HG02938 (cell line): Measurements from ENCODE around the gene PBX3.

ENCODE experiments used
- ATAC-seq: cut with Tn5 transposase; IDR thresholded peaks from one replicate; pipeline ENCODE4 v1.9.1; 2021; ENCODE audit warnings: mild to moderate bottlenecking, moderate library complexity; ENCODE audit not compliant: unreplicated experiment

Gene PBX3

DNA sequence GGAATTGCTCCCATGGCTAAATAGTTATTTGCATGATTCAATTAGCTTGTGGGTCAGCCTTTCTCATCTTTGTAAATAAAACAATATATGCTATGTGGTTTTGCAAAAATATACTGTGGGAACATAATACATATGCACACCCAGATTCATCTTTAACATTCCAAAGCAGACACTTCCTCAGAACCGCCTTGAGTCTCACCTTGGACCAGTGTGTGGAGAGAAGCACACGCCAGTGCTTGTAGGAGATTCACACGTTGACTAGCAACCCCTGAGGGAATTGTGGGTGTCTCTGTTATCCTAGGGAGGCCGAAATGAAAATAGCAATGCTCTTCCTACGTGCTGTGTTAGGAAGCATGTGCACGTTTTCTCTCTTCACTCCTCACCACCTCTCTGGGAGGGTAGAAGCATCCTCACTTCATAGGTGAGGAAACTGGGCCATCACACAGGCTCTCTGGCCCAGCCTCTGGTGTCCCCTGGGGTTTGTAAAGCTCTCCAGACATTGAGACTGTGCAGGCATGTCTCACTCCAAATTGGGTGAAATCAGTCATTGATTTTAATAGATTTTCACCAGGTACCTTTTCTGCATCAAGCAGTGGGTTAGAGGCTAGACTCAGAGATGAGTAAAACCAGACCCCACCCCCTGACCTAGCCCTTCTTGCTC, 221.7 kb downstream of the PBX3 start:
- no peak for ATAC-seq

- no peak for ATAC-seq
These were observed 222.3 kb downstream of the PBX3 start for GRCh38 chr9:125969462-125969861.

DNA sequence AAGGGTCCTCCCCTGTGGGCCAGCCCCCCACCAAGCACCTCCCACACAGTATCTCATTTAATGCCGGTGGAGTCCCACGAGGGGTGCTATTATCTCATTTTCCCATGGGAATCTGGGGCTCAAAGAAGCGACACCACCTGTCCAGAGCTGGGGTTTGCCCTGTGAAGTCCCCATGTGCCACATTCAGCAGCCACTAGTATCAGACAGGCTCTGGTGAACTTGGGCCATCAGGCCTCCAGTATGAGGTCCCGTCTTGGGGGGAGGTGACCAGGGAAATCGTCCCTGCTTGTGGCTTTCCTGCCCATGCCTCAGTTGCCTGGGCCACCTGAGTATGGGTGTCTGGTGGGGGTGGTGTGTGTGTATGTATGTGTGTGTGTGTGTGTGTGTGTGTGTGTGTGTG, 222.7 kb downstream of the PBX3 start:
- ATAC-seq, result no peak

- ATAC-seq, result no peak
These were observed 223.2 kb downstream of the PBX3 start for GRCh38 chr9:125970340-125970739.

- ATAC-seq, result no peak
These were observed 223.9 kb downstream of the PBX3 start for GRCh38 chr9:125971050-125971449.

GRCh38 chr9:125972012-125972729, 225.0 kb downstream of the PBX3 start:
- ATAC-seq, result no peak

GRCh38 chr9:125973547-125973946, 226.4 kb downstream of the PBX3 start:
- ATAC-seq, result no peak

- no peak for ATAC-seq
These were observed 227.5 kb downstream of the PBX3 start for GRCh38 chr9:125974705-125975104.

GRCh38 chr9:125977223-125977622, 230.1 kb downstream of the PBX3 start:
- no peak for ATAC-seq

DNA sequence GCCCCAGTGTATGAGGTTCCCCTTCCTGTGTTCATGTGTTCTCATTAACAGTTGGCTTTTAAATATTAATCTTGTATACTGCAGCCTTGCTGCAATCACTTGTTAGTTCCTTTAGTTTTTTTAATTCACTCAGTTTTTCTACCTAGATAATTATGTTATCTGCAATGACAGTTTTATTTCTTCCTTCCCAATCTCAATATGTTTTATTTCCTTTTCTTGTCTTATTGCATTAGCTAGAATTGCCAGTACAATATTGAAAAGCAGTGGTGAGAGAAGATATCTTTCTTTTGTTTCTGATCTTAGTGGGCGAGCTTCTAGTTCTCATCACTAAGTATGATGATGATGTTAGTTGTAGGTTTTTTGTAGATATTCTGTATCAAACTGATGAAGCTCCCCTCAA, 232.2 kb downstream of the PBX3 start:
- ATAC-seq, result no peak

DNA sequence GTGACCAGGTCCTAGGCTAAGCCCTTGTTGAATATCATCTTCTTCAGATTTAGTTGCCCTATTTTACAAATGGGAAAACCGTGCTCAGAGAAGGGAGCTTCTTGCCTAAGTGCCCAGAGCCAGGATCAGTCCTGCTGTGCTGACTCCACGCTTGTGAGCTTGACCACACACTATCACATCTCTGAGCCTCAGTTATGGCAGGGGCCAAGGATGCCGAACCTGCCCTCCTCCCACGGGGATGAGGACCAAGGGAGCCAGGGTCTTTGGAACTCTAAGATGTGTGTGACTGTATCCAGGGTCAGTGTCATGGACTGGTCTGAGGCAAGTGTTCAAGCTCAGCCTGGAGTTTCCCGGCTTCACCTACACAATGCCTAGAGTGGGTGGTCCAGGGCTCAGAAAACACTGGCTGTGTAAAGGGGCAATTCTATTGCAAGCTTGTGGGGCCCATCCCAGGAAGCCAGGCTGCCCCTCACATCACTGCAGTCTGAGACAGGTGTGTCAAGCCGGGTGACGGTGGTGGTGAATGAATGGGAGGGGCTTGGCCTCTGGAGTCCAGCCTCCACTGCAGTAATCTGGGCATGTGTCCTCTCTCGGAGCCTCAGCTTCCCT, 235.7 kb downstream of the PBX3 start:
- ATAC-seq, result no peak

- no peak for ATAC-seq
These were observed 236.5 kb downstream of the PBX3 start for GRCh38 chr9:125983681-125984080.

- no peak for ATAC-seq
These were observed 237.3 kb downstream of the PBX3 start for GRCh38 chr9:125984461-125984860.

GRCh38 chr9:125985142-125985997, 238.2 kb downstream of the PBX3 start:
- no peak for ATAC-seq

DNA sequence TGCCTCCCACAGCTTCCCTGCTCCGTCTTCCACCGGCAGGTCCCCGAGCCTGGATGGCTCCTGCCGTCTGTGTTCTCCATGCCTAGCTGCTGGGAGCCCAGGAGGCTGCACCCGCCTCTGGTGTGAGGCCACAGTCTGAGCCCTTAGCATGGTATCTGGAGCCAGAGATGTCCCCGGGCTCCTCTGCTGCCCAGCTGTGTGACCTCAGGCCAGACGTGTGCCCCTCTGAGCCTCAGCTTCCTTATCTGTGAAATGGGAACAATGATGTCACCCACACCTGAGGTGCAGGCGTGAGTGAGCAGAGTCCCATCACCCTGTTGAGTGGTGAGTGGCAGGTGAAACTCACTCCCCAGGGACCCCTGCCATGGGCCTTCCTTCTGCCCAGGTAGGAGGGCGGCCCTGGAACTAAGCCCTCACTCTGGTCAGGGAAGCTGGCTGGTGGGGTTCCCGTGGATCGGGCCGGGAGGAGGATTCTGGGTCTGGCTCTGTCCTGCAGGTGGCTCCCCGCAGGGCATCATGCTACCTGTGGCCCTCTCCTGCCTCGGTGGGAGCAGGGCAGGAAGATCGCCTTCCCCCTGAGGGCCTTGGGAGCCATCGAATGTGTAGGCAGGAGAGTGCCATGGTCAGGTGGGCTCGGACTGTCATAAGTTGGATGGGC, 239.0 kb downstream of the PBX3 start:
- ATAC-seq, result no peak

GRCh38 chr9:125986966-125987365, 239.8 kb downstream of the PBX3 start:
- no peak for ATAC-seq

- ATAC-seq, result no peak
These were observed 240.2 kb downstream of the PBX3 start for GRCh38 chr9:125987420-125987819.

- ATAC-seq, result no peak
These were observed 241.4 kb downstream of the PBX3 start for GRCh38 chr9:125988479-125989050.

- no peak for ATAC-seq
These were observed 241.9 kb downstream of the PBX3 start for GRCh38 chr9:125989090-125989501.

GRCh38 chr9:125989524-125990180, 242.5 kb downstream of the PBX3 start:
- ATAC-seq, result no peak
